ENCODE measurements around the gene CHRM2. TPM values are rescaled to one million over a fixed set of nuclear protein-coding genes. Genes with fewer than 3 reads are reported as not detected.

The CHRM2 gene
- total and polyA plus RNA-seq, 2 of the 8 experiments (the other 6 are each of a cell fraction or from before 2014, with no cell fraction given): 0.17 to 0.32 TPM

GRCh38 chr7:136942994-136943393, 74.5 kb downstream of the CHRM2 start:
- H4K5ac ChIP-seq (ENCODE audit: insufficient read length, low read depth, low read length): no peak overlapping the region
- ChIA-PET POLR2A (ENCODE audit: partially characterized antibody) (no interaction called here), CTCF (ENCODE audit: partially characterized antibody) (interaction anchor here (0.5 to 1.2 kb wide), 2 partner anchors 15 to 1297 kb away, joined by 3 read pairs; no protein-coding TSS in a partner anchor)
- no peaks in the 10 kb centered on the region for H3K23me2 ChIP-seq (ENCODE audit: low read depth, low read length)
- H3K4me3 ChIP-seq (ENCODE audit: extremely low read depth in 1 of 4, insufficient read depth in 2 of 4, low read depth in 3 of 4, low read length in 4 of 4): no peak overlapping the region
- no peak overlapping the region for H2BK12ac ChIP-seq (ENCODE audit: low read depth, low read length)
- H2AK5ac ChIP-seq (ENCODE audit: low read depth, low read length): no peak overlapping the region
- 91% methylated on average over 1 of the region's 1 CpG; no CpG with 5 or more reads in 1 of the 2 experiments for WGBS, 2 experiments (ENCODE audit: extremely low coverage in 1 of 2, insufficient coverage in 1 of 2, insufficient read length in 1 of 2, insufficient replicate concordance in 2 of 2, low coverage in 1 of 2, low lambda C conversion rate in 2 of 2, missing lambda C conversion rate in 1 of 2)
- H4K8ac ChIP-seq (ENCODE audit: extremely low read depth, insufficient read depth, low read length): no peak overlapping the region
- no peak overlapping the region for H4K91ac ChIP-seq (replicated peaks; ENCODE audit: insufficient read length, low read length)
- no peak for TF ChIP-seq BACH1 (IDR thresholded peaks at IDR 0.05; ENCODE audit: low read length)
- no peak for TF ChIP-seq MAX (IDR thresholded peaks at IDR 0.05)
- TF ChIP-seq SP2 (IDR thresholded peaks at IDR 0.05; ENCODE audit: low read length): no peak
- no peak overlapping the region for H3K18ac ChIP-seq (ENCODE audit: extremely low read depth, low read length)
- no peaks in the 10 kb centered on the region for H3K36me3 ChIP-seq (ENCODE audit: control insufficient read depth in 2 of 4, insufficient read depth in 4 of 4, low read length in 3 of 4)
- no peak for DNase-seq (ENCODE audit: low read depth in 1 of 2, low spot score in 2 of 2)
- H3K4me2 ChIP-seq (ENCODE audit: insufficient read depth in 1 of 2, low read depth in 2 of 2, low read length in 2 of 2): no peak overlapping the region
- no peak overlapping the region for H3K56ac ChIP-seq (replicated peaks; ENCODE audit: insufficient read length, low read depth, low read length)
- H4K20me1 ChIP-seq (replicated peaks in 1 of 2; ENCODE audit: control insufficient read depth in 1 of 2, insufficient read depth in 2 of 2, low read length in 2 of 2): no peaks in the 10 kb centered on the region
- H2BK120ac ChIP-seq (replicated peaks; ENCODE audit: low read depth, low read length): no peak overlapping the region
- H3K79me2 ChIP-seq (ENCODE audit: control insufficient read depth in 1 of 2, insufficient read depth in 2 of 2, low read length in 2 of 2): no peaks in the 10 kb centered on the region
- no peak overlapping the region for H3K27ac ChIP-seq (ENCODE audit: low read depth, low read length)
- H2AFZ ChIP-seq (ENCODE audit: low read length): no peak overlapping the region
- no peak overlapping the region for H3K4ac ChIP-seq (replicated peaks; ENCODE audit: insufficient read length, low read depth, low read length)
- peaks cover 0 to 3% (median under 1%) of the 10 kb centered on the region in 4 experiments; a peak in 3 of 7 replicates for H3K4me1 ChIP-seq (replicated peaks in 1 of 4; ENCODE audit: control insufficient read depth in 3 of 4, insufficient read depth in 4 of 4, low read length in 3 of 4)
- H3K79me1 ChIP-seq (ENCODE audit: low read depth, low read length): no peaks in the 10 kb centered on the region
- H3K9ac ChIP-seq (replicated peaks in 1 of 4; ENCODE audit: extremely low read depth in 1 of 4, low read depth in 3 of 4, low read length in 3 of 4): no peak overlapping the region
- no peak overlapping the region for H3K23ac ChIP-seq (ENCODE audit: insufficient read length)
- H3K9me3 ChIP-seq (ENCODE audit: insufficient read depth in 2 of 2, low read depth in 1 of 2, low read length in 1 of 2): no peaks in the 10 kb centered on the region
- no peak overlapping the region for H2BK15ac ChIP-seq (ENCODE audit: low read length)
- H2BK20ac ChIP-seq (ENCODE audit: low read length): no peak overlapping the region
- no peak overlapping the region for H3K14ac ChIP-seq (ENCODE audit: insufficient read length)
- FAIRE-seq: no peak
- no peaks in the 10 kb centered on the region for H3K27me3 ChIP-seq (replicated peaks in 1 of 4; ENCODE audit: control insufficient read depth in 3 of 4, extremely low read depth in 1 of 4, insufficient read depth in 3 of 4, low read length in 3 of 4)
- H2BK5ac ChIP-seq (ENCODE audit: low read depth, low read length): no peak overlapping the region

Measured in H1 (cell line).